ENCODE results near the gene TPSAB1.

GRCh38 chr16:1225051-1225451 lies 15.5 kb upstream of the TPSAB1 start, which contains the start of gene TPSG1:
- no peak for TF ChIP-seq CTCF (conservative IDR thresholded peaks at IDR 0.05; ENCODE audit: low read length)
- no peak for TF ChIP-seq EZH2phosphoT487 (IDR thresholded peaks at IDR 0.05; ENCODE audit: borderline replicate concordance, low read depth, low read length)

All from OCI-LY7 (cell line).